Stimulated activated naive B cell treated with anti-CD40 and anti-IgM and Interleukin-4, amounts not matched to agents 10 μg/mL and 1 μg/mL and 100 μg/mL, for 72 hours (primary cell): ENCODE results near the gene STAG2.
"Not testable (repeated sequence)": the region's sequence is repeated elsewhere in the genome, so short reads cannot be mapped to it uniquely, and the experiment has no call there.

Experiments
- ATAC-seq, 2 donors: fragments of 150-1000 bp; cut with Tn5 transposase; replicated peaks; 2 replicates each; pipeline ENCODE4 v1.10.0; 2021; ENCODE audit warnings: moderate library complexity in 1 of 2
- DNase-seq: peaks from one replicate; pipeline ENCODE4 v3.0.0; 2021
- H3K27ac Mint-ChIP-seq: one replicate; pipeline ENCODE4 v1.8.0; 2022; ENCODE audit warnings: mild to moderate bottlenecking, mixed read lengths
- H3K27me3 Mint-ChIP-seq, 2 donors: one replicate each; pipeline ENCODE4 v1.8.0; 2022; ENCODE audit warnings: mixed read lengths in 2 of 2
- H3K36me3 Mint-ChIP-seq, 2 donors: one replicate each; pipeline ENCODE4 v1.8.0; 2022; ENCODE audit warnings: mixed read lengths in 2 of 2, mild to moderate bottlenecking in 1 of 2
- H3K4me1 Mint-ChIP-seq, 2 donors: one replicate each; pipeline ENCODE4 v1.8.0; 2022; ENCODE audit warnings: mixed read lengths in 2 of 2, mild to moderate bottlenecking in 1 of 2
- H3K4me3 Mint-ChIP-seq, 2 donors: one replicate each; pipeline ENCODE4 v1.8.0; 2022; ENCODE audit warnings: mild to moderate bottlenecking in 2 of 2, mixed read lengths in 2 of 2, moderate library complexity in 1 of 2
- H3K9me3 Mint-ChIP-seq, 2 donors: one replicate each; pipeline ENCODE4 v1.8.0; 2022; ENCODE audit warnings: mixed read lengths in 2 of 2, mild to moderate bottlenecking in 1 of 2

Gene STAG2

DNA sequence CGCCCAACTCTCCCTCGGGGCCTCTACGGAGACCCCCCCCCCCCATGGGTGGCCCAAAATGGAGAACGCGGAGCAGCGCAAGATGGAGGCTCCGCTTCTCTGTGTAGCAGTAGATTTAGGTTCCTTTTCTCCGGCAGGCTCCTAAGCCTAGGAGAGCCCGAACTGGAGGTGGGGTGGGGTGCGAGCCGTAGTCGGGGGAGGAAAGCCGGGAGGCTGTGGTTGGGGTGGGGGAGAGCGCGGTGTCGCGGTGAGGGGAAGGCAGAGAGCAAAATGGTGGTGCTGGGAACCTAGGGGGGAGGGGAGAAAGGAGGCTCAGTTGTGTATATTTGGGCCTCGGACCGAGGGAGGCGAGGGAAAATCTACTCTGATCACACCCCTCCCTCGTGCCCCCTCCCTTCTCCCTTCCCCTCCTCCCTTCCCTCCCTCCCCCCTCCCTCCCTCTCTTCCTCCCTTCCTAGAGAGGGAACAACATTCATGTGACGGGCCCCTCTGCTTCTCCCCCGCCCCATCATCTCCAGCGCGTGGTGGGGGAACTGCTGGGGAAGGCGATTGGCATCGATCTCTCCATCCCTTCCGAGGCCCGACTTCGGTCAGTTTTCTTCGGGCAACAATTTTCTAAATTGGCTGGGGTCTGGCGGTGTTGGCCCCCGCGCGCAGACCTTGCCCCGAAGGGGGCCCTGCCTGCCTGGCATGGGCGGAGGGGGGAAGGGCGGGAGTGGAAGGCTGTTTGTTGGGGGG lies at the start of gene STAG2:
Gene STAG2 (plus strand): TSS at position 439 of the 738 bp plus-strand sequence. CDS start 60,922 bp downstream, outside the sequence.
- ATAC-seq (peak; percentile 13 to 26), DNase-seq (peak; percentile 42)
- Mint-ChIP-seq H3K27me3 (no peaks in the 10 kb centered on the region), H3K36me3 (peaks cover 14 to 16% of the 10 kb centered on the region in 2 donors), H3K9me3 (no peaks in the 10 kb centered on the region), H3K4me3 (peak within 1 kb of the TSS; percentile 94 to 99), H3K27ac (peak within 1 kb of the TSS; percentile 100), H3K4me1 (peaks cover 3 to 13% of the 10 kb centered on the region in 2 donors)

DNA sequence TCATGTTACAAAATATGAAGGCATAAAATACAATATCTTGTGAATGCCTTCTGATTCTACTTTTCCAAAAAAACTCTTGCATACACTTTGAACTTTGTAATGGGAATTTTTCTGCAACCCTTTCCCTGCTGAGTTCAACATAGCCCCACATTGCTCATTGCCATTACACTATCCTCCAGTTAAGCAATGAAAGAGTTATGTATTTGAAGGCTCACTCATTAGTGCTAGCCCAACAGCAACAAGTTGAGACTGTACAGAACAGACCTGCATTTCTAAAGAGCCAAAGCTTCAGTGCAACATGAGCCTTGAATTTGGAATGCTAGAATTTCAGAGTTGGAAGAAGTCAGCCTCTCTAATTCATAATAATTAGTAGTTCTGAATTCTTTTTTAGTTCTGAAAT lies 44.4 kb upstream of the STAG2 start:
- no peaks in the 10 kb centered on the region for H3K36me3 Mint-ChIP-seq

GRCh38 chrX:123918106-123918721 lies 43.3 kb upstream of the STAG2 start:
- DNase-seq: no peak
- ATAC-seq: no peak
- H3K27me3 Mint-ChIP-seq: no peaks in the 10 kb centered on the region
- no peaks in the 10 kb centered on the region for H3K36me3 Mint-ChIP-seq
- H3K9me3 Mint-ChIP-seq: no peaks in the 10 kb centered on the region
- H3K27ac Mint-ChIP-seq: no peak overlapping the region
- no peaks in the 10 kb centered on the region for H3K4me1 Mint-ChIP-seq
- no peak overlapping the region for H3K4me3 Mint-ChIP-seq

More for the DNA sequence above, 44.4 kb upstream of the STAG2 start:
- Mint-ChIP-seq H3K27ac (no peak overlapping the region), H3K27me3 (no peaks in the 10 kb centered on the region), H3K4me1 (no peaks in the 10 kb centered on the region), H3K4me3 (no peak overlapping the region), H3K9me3 (no peaks in the 10 kb centered on the region)
- ATAC-seq: no peak
- no peak for DNase-seq

GRCh38 chrX:123920105-123920785 lies 41.3 kb upstream of the STAG2 start:
- Mint-ChIP-seq H3K9me3 (no peaks in the 10 kb centered on the region), H3K36me3 (no peaks in the 10 kb centered on the region), H3K4me1 (no peaks in the 10 kb centered on the region), H3K27me3 (no peaks in the 10 kb centered on the region), H3K4me3 (no peak overlapping the region), H3K27ac (no peak overlapping the region)
- ATAC-seq: peak in 1 of 2 donors; percentile 16
- DNase-seq: no peak

GRCh38 chrX:123923211-123923610 lies 38.3 kb upstream of the STAG2 start:
- H3K4me1 Mint-ChIP-seq: no peaks in the 10 kb centered on the region
- no peak for ATAC-seq
- H3K27me3 Mint-ChIP-seq: no peaks in the 10 kb centered on the region
- DNase-seq: no peak
- no peaks in the 10 kb centered on the region for H3K9me3 Mint-ChIP-seq
- no peak overlapping the region for H3K27ac Mint-ChIP-seq
- no peaks in the 10 kb centered on the region for H3K36me3 Mint-ChIP-seq
- no peak overlapping the region for H3K4me3 Mint-ChIP-seq

- H3K4me1 Mint-ChIP-seq: no peaks in the 10 kb centered on the region
- no peaks in the 10 kb centered on the region for H3K36me3 Mint-ChIP-seq
- DNase-seq (no peak), ATAC-seq (no peak)
- H3K27me3 Mint-ChIP-seq: no peaks in the 10 kb centered on the region
- peaks cover 0 to 4% of the 10 kb centered on the region in 2 donors for H3K9me3 Mint-ChIP-seq
- no peak overlapping the region for H3K4me3 Mint-ChIP-seq
- H3K27ac Mint-ChIP-seq: no peak overlapping the region
Observed at GRCh38 chrX:123924186-123924585, 37.3 kb upstream of the STAG2 start.

- DNase-seq: no peak
- H3K4me1 Mint-ChIP-seq: no peaks in the 10 kb centered on the region
- H3K4me3 Mint-ChIP-seq: no peak overlapping the region
- H3K36me3 Mint-ChIP-seq: peaks cover 0 to 4% of the 10 kb centered on the region in 2 donors
- peaks cover 3 to 9% of the 10 kb centered on the region in 2 donors for H3K9me3 Mint-ChIP-seq
- no peaks in the 10 kb centered on the region for H3K27me3 Mint-ChIP-seq
- ATAC-seq: no peak
- no peak overlapping the region for H3K27ac Mint-ChIP-seq
Observed at GRCh38 chrX:123927845-123928244, 33.7 kb upstream of the STAG2 start.

- not testable (repeated sequence) for H3K4me3 Mint-ChIP-seq, H3K4me1 Mint-ChIP-seq, H3K27me3 Mint-ChIP-seq, H3K9me3 Mint-ChIP-seq, H3K27ac Mint-ChIP-seq, ATAC-seq, DNase-seq, H3K36me3 Mint-ChIP-seq
Observed at GRCh38 chrX:123932055-123932454, 29.5 kb upstream of the STAG2 start.

DNA sequence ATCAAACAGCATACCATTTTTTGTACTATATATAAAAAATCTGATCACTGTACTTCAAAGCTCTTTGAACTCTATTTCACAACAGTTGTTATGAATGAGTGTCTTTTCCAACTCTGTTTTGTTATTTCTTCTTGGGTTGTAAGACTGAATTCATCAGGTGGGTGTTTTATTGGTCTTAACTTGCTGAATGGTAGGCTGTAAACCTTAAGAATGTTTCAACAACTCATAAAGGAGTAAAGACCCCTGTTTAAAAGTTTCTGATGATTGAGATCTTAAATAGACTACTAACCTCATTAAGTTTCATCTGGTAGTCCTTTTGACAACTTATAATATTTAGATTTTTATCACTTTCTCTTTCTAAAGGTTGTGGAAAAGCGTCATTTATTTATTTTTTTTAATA lies 18.4 kb upstream of the STAG2 start:
- DNase-seq: no peak
- Mint-ChIP-seq H3K9me3 (no peaks in the 10 kb centered on the region), H3K36me3 (no peaks in the 10 kb centered on the region), H3K27ac (no peak overlapping the region), H3K4me1 (no peaks in the 10 kb centered on the region), H3K27me3 (no peaks in the 10 kb centered on the region), H3K4me3 (no peak overlapping the region)
- no peak for ATAC-seq

DNA sequence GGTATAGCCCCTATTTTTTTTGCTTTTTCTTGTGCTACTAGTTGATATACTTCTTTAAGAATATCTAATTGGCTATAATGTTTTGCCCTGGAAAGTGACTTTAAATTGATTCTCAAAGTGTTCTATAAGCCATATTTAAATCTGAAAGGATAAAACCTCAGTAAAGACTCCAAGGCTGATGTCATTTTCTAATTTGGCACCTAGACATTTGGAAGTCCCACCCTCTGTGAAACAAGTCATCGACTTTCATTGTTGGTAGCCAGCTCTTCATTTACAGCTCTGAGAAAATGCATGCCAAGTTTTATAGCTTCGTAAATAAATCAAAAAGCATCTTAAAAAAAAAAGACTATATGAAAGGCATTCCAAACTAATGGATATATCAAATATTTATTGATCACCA lies 18.0 kb upstream of the STAG2 start:
- Mint-ChIP-seq H3K27ac (no peak overlapping the region), H3K9me3 (no peaks in the 10 kb centered on the region), H3K4me3 (no peak overlapping the region), H3K36me3 (no peaks in the 10 kb centered on the region), H3K27me3 (no peaks in the 10 kb centered on the region), H3K4me1 (no peaks in the 10 kb centered on the region)
- ATAC-seq (no peak), DNase-seq (no peak)

DNA sequence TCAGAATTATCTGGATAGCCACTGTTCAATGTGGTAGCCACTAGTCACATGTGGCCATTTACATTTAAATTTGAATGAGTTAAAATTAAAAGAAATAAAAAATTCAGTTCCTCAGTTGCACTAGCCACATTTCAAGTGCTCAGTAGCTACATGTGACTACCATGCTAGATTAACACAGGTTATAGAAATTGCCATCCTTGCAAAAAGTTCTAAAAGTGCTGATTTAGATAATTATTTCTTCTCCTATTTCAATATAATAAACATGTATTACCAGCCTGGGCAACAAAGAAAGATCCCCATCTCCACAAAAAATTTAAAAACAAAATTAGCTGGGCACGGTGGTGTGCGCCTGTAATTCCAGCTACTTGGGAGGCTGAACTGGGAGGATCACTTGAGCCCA lies 11.7 kb upstream of the STAG2 start:
- Mint-ChIP-seq H3K36me3 (peaks cover 0 to 1% of the 10 kb centered on the region in 2 donors), H3K9me3 (peaks cover 0 to 4% of the 10 kb centered on the region in 2 donors), H3K27ac (no peak overlapping the region), H3K4me3 (no peak overlapping the region), H3K4me1 (no peaks in the 10 kb centered on the region), H3K27me3 (no peaks in the 10 kb centered on the region)
- ATAC-seq (no peak), DNase-seq (no peak)

- H3K36me3 Mint-ChIP-seq: peaks cover 12 to 15% of the 10 kb centered on the region in 2 donors
- ATAC-seq: peak; percentile 1 to 3
- H3K4me1 Mint-ChIP-seq: peaks cover 3 to 8% of the 10 kb centered on the region in 2 donors
- no peaks in the 10 kb centered on the region for H3K9me3 Mint-ChIP-seq
- peak overlapping the region; percentile 94 to 99 for H3K4me3 Mint-ChIP-seq
- peak overlapping the region; percentile 100 for H3K27ac Mint-ChIP-seq
- DNase-seq: no peak
- H3K27me3 Mint-ChIP-seq: no peaks in the 10 kb centered on the region
Observed at GRCh38 chrX:123959281-123960063, 2.0 kb upstream of the STAG2 start.

DNA sequence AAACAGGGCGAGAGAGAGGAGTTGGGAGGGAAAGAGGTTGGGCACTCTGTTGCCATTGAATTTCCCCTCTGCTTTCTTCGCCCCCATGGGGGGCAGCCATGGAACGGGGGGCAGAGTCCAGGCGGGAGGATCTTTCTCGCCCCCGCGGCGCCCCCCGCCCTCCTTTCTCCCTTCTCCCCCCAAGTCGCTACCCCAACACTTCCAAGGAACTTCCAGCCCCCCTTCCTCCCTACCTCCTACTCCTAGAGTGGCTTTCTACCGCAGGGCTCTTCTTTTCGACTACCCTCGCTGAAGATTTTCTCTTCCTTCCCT lies 594 bp upstream of the STAG2 start:
- ATAC-seq (no peak), DNase-seq (no peak)
- Mint-ChIP-seq H3K27ac (peak overlapping the region; percentile 100), H3K36me3 (peaks cover 13 to 15% of the 10 kb centered on the region in 2 donors), H3K4me1 (peaks cover 3 to 13% of the 10 kb centered on the region in 2 donors), H3K27me3 (no peaks in the 10 kb centered on the region), H3K9me3 (no peaks in the 10 kb centered on the region), H3K4me3 (peak overlapping the region; percentile 94 to 99)

- ATAC-seq: peak; percentile 4 to 7
- Mint-ChIP-seq H3K27ac (peak overlapping the region; percentile 100), H3K9me3 (no peaks in the 10 kb centered on the region), H3K4me3 (peak overlapping the region; percentile 94 to 99), H3K36me3 (peaks cover 14 to 19% of the 10 kb centered on the region in 2 donors), H3K4me1 (peaks cover 5 to 13% of the 10 kb centered on the region in 2 donors), H3K27me3 (no peaks in the 10 kb centered on the region)
- no peak for DNase-seq
Observed at GRCh38 chrX:123962006-123962467, 531 bp downstream of the STAG2 start.
